Suprapubic skin (tissue), 4 donors: ENCODE data around the gene ADAM33. TPM values are rescaled to one million over a fixed set of nuclear protein-coding genes. Genes with fewer than 3 reads are reported as not detected.

Experiments used
- DNase-seq, 2 donors: peaks; one replicate each; pipeline ENCODE4 v3.0.0-alpha.2; 2019; ENCODE audit warnings: low spot score in 2 of 2
- H3K27ac ChIP-seq: fragments of 200-600 bp; sonication (generic); one replicate; pipeline ENCODE4 v1.5.1; 2019
- H3K27me3 ChIP-seq: fragments of 200-600 bp; sonication (generic); one replicate; pipeline ENCODE4 v1.5.1; 2019
- H3K36me3 ChIP-seq: fragments of 200-600 bp; sonication (generic); one replicate; pipeline ENCODE4 v1.5.1; 2019
- H3K4me1 ChIP-seq: fragments of 200-600 bp; sonication (generic); one replicate; pipeline ENCODE4 v1.5.1; 2019
- H3K4me3 ChIP-seq: fragments of 200-600 bp; sonication (generic); one replicate; pipeline ENCODE4 v1.5.1; 2019; ENCODE audit warnings: mild to moderate bottlenecking
- H3K9me3 ChIP-seq: fragments of 200-600 bp; sonication (generic); one replicate; pipeline ENCODE4 v1.5.1; 2019
- EP300 ChIP-seq: sonication (generic); formaldehyde crosslinking; IDR thresholded peaks from one replicate; pipeline ENCODE4 v1.6.1; 2017; ENCODE audit warnings: antibody characterized with exemption
- POLR2A ChIP-seq, 2 donors: fragments of 450-650 bp; IDR thresholded peaks; one replicate each; pipeline ENCODE4 v1.6.1; 2017; ENCODE audit warnings: antibody characterized with exemption in 2 of 2, mild to moderate bottlenecking in 2 of 2, moderate library complexity in 2 of 2
- POLR2AphosphoS5 ChIP-seq, 3 donors: sonication (generic); formaldehyde crosslinking; IDR thresholded peaks; one replicate each; pipeline ENCODE4 v1.6.1; 2017; ENCODE audit warnings: antibody characterized with exemption in 3 of 3
- WGBS: methylation state at CpG from one replicate; pipeline ENCODE4 v1.1.5; 2018; 5-methylcytosine and 5-hydroxymethylcytosine counted together
- total RNA-seq, 4 donors: library from RNA; depleted of rRNA; stranded (reverse); fragments of >200 nt; gene quantifications; one replicate each; pipeline ENCODE4 v1.1.0, GENCODE V29; 2016
- TF ChIP-seq, protein P1 (sequence below), 2 donors: fragments of 200-600 bp in 1 of 2; fragments of 450-650 bp in 1 of 2; sonication (generic) in 1 of 2; IDR thresholded peaks; one replicate each; pipeline ENCODE4 v1.5.1; 2016 to 2019; ENCODE audit warnings: antibody characterized with exemption in 2 of 2, mild to moderate bottlenecking in 1 of 2, moderate library complexity in 1 of 2

ADAM33 gene
- total RNA-seq, 4 donors from 2014 or later: 6.3 to 24.3 (median 13.4) TPM

DNA sequence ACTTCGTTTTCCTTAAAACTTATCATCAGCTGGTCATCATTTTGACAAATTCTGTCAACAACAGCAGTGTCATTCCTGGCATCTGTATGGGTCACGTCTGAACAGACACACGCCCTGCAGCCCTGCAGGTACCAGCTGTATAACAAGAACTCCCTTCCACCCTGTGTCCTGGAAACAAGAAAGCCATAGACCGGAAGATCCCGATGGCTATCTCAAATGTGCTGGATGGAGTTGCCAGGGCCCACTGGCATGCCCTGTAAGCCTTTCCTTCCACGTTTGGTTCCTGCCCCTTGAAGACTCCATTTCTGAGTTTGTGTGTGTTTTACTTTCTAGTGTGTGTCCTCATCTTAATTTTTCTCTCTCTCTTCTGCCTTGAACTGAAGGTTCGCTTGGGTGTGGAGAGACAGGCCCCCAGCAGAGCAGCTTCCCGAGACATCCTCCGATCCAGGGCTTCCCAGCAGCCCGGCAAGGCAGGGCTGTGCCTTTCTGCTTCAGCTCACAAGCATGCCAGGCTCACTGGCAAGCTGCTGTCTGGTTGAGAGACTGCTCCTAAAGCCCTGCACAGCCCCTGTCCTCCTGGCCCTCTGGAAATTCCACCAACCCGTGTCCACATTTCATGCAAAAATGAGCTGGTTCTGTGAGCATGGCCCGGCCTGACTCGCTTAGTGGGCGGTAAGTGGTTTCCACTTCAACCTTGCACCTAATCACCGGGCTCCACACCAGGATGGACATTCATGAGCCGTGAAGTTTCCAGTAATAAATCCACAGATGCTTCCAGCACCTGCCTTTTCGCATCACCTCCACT lies 27.3 kb downstream of the ADAM33 start:
- Histone ChIP-seq H3K36me3 (peaks cover 6% of the 10 kb centered on the region), H3K4me3 (no peak overlapping the region), H3K27me3 (peaks cover 19% of the 10 kb centered on the region), H3K4me1 (no peaks in the 10 kb centered on the region), H3K9me3 (no peaks in the 10 kb centered on the region), H3K27ac (no peak overlapping the region)
- TF ChIP-seq EP300 (no peak), POLR2A (IDR thresholded peaks at IDR 0.05) (no peak), POLR2AphosphoS5 (IDR thresholded peaks at IDR 0.05) (no peak)
- TF ChIP-seq, protein P1, sequence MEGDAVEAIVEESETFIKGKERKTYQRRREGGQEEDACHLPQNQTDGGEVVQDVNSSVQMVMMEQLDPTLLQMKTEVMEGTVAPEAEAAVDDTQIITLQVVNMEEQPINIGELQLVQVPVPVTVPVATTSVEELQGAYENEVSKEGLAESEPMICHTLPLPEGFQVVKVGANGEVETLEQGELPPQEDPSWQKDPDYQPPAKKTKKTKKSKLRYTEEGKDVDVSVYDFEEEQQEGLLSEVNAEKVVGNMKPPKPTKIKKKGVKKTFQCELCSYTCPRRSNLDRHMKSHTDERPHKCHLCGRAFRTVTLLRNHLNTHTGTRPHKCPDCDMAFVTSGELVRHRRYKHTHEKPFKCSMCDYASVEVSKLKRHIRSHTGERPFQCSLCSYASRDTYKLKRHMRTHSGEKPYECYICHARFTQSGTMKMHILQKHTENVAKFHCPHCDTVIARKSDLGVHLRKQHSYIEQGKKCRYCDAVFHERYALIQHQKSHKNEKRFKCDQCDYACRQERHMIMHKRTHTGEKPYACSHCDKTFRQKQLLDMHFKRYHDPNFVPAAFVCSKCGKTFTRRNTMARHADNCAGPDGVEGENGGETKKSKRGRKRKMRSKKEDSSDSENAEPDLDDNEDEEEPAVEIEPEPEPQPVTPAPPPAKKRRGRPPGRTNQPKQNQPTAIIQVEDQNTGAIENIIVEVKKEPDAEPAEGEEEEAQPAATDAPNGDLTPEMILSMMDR (IDR thresholded peaks at IDR 0.05): no peak
- DNase-seq: peak in 1 of 2 donors; percentile 22
- WGBS: 72% methylated on average over 17 of the region's 17 CpGs

DNA sequence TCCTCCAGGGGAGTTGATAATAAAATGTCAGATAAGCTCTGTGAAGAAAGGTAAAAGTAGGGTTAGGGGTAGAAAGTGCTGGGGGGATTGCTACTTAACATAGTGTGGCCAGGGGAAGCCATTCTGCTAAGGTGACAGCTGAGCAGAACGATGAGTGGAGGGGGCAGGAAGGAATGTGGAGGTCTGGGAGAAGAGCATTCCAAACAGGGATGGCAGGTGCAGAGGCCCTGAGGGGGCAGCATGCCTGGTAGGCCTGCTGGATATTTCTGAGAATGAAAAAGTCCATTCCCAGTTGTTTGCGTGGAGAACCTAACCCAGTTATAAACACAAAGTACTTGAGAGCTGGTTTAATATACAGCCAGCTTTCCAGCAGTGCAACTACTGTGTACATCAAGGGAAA lies 27.9 kb downstream of the ADAM33 start:
- H3K9me3 ChIP-seq: no peaks in the 10 kb centered on the region
- no peaks in the 10 kb centered on the region for H3K4me1 ChIP-seq
- peak in 1 of 2 donors; percentile 16 for DNase-seq
- no peak for TF ChIP-seq EP300
- no peak for TF ChIP-seq POLR2A (IDR thresholded peaks at IDR 0.05)
- TF ChIP-seq POLR2AphosphoS5 (IDR thresholded peaks at IDR 0.05): no peak
- TF ChIP-seq, protein P1 (IDR thresholded peaks at IDR 0.05): no peak
- peaks cover 12% of the 10 kb centered on the region for H3K36me3 ChIP-seq
- H3K4me3 ChIP-seq: no peak overlapping the region
- H3K27me3 ChIP-seq: peaks cover 15% of the 10 kb centered on the region
- H3K27ac ChIP-seq: no peak overlapping the region
- WGBS: 60% methylated on average over 2 of the region's 2 CpGs

DNA sequence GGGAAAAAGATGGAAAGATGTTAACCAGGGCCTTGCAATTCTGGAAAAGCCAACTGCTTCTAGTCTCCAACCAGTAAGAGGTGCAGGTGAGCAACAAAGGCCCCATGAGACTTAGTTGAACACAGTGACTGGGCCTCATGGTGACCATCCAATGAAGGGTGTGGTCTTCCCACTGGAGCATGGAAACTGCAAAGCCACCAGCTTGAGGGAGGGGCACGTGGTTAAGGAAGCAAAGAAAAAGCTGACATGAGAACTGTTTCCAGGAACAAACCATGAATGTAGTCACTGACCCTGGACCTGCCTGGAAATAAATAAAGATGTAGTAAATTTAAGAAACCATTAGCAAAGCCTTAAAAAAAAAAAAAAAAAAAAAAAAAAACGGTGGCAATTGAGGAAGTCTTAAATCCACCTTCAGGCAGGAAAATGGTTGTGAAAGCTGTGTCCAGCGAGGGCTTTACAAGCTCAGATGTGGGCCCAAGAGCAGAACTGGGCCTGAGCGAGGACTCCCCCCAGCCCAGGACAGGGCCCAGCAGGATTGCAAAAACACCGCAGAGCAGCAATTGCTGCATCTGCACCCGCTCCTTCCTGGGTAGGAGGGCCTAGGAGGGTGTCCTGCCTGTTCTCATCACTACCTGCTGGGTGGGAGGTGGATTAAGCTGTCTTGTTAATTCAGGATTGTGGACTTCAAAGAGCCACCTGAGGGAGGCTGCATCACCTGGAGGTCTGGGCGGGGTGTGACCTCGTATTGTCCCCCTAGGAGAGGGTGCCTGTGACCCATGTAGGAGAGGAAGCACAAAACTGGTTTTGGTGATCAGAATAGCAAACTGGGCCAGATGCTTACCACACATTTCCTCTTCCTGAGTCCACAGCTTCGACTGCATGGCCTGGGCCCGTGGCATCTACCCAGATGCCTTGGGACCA lies 28.9 kb downstream of the ADAM33 start:
- Histone ChIP-seq H3K4me1 (no peaks in the 10 kb centered on the region), H3K9me3 (no peaks in the 10 kb centered on the region)
- DNase-seq: peak in 1 of 2 donors; percentile 26

DNA sequence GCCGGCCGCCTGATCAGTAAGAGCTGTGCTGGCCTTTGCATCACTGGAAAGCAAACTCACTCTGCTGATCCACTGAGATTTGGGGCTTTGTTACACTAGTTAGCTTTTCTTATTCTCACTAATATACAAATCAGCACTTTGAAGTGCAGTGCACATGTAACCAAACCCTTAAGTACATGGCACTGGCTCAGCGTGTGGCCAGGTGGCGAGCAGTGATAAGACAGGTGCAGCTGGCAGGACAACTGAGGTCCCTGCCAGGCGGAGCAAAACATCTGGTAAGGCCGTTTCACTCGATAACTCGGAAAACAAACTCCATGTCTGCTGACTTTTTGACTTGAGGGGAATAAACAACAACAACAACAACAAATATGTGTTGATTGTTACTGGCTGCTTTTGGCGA lies 29.6 kb downstream of the ADAM33 start:
- 90% methylated on average over 9 of the region's 9 CpGs for WGBS
- DNase-seq: peak in 1 of 2 donors; percentile 21
- TF ChIP-seq, protein P1 (IDR thresholded peaks at IDR 0.05): no peak
- no peak for TF ChIP-seq POLR2AphosphoS5 (IDR thresholded peaks at IDR 0.05)
- no peak for TF ChIP-seq POLR2A (IDR thresholded peaks at IDR 0.05)
- TF ChIP-seq EP300: no peak

More for the DNA sequence above, 28.9 kb downstream of the ADAM33 start:
- Histone ChIP-seq H3K27me3 (peaks cover 6% of the 10 kb centered on the region), H3K4me3 (no peak overlapping the region), H3K36me3 (peaks cover 22% of the 10 kb centered on the region), H3K27ac (no peak overlapping the region)
- WGBS: 72% methylated on average over 8 of the region's 10 CpGs
- no peak for TF ChIP-seq POLR2AphosphoS5 (IDR thresholded peaks at IDR 0.05)
- TF ChIP-seq, protein P1 (IDR thresholded peaks at IDR 0.05): no peak
- no peak for TF ChIP-seq POLR2A (IDR thresholded peaks at IDR 0.05)
- no peak for TF ChIP-seq EP300

More for the DNA sequence above, 29.6 kb downstream of the ADAM33 start:
- no peak overlapping the region for H3K27ac ChIP-seq
- no peaks in the 10 kb centered on the region for H3K27me3 ChIP-seq
- H3K9me3 ChIP-seq: no peaks in the 10 kb centered on the region
- no peaks in the 10 kb centered on the region for H3K4me1 ChIP-seq
- peaks cover 29% of the 10 kb centered on the region for H3K36me3 ChIP-seq
- H3K4me3 ChIP-seq: no peak overlapping the region
